Neural progenitor cell (in vitro differentiated cells): ENCODE results near the gene CDH3. TPM values are rescaled to one million over a fixed set of nuclear protein-coding genes. Genes with fewer than 3 reads are reported as not detected.

ENCODE experiments used
- DNase-seq: peaks from one replicate; pipeline ENCODE4 v3.0.0-alpha.2; 2016; ENCODE audit warnings: low spot score
- H2AFZ ChIP-seq: fragments of 200-600 bp; sonication (generic); replicated peaks from 2 replicates; pipeline ENCODE4 v1.6.1; 2016; ENCODE audit warnings: antibody characterized with exemption
- H3F3A ChIP-seq: fragments of 200-600 bp; sonication (generic); 2 replicates; pipeline ENCODE4 v1.6.1; 2016; ENCODE audit warnings: antibody characterized with exemption, low read depth
- H3K27ac ChIP-seq: fragments of 200-600 bp; sonication (generic); 2 replicates; pipeline ENCODE4 v1.5.1; 2016; ENCODE audit warnings: mild to moderate bottlenecking
- H3K27me3 ChIP-seq: fragments of 200-600 bp; sonication (generic); 2 replicates; pipeline ENCODE4 v1.6.1; 2016; ENCODE audit warnings: mild to moderate bottlenecking, moderate library complexity
- H3K36me3 ChIP-seq: fragments of 200-600 bp; sonication (generic); 2 replicates; pipeline ENCODE4 v1.5.1; 2016
- H3K4me1 ChIP-seq: fragments of 200-600 bp; sonication (generic); 2 replicates; pipeline ENCODE4 v1.6.1; 2016; ENCODE audit warnings: mixed run types
- H3K4me2 ChIP-seq: fragments of 200-600 bp; sonication (generic); 2 replicates; pipeline ENCODE4 v1.6.1; 2016
- H3K4me3 ChIP-seq: fragments of 200-600 bp; sonication (generic); 2 replicates; pipeline ENCODE4 v1.5.1; 2016
- H3K79me2 ChIP-seq: fragments of 200-600 bp; sonication (generic); 2 replicates; pipeline ENCODE4 v1.6.1; 2016; ENCODE audit warnings: low read depth
- H3K9ac ChIP-seq: fragments of 200-600 bp; sonication (generic); 2 replicates; pipeline ENCODE4 v1.6.1; 2016
- H3K9me3 ChIP-seq: fragments of 200-600 bp; sonication (generic); 2 replicates; pipeline ENCODE4 v1.5.1; 2016; ENCODE audit warnings: low read depth
- H4K20me1 ChIP-seq: fragments of 200-600 bp; sonication (generic); 2 replicates; pipeline ENCODE4 v1.6.1; 2016; ENCODE audit warnings: low read depth
- H3K27ac Mint-ChIP-seq: 3 replicates; pipeline ENCODE4 v1.8.0; 2021; ENCODE audit warnings: mixed read lengths
- H3K27me3 Mint-ChIP-seq: 2 replicates; pipeline ENCODE4 v1.8.0; 2022; ENCODE audit warnings: low read depth, mild to moderate bottlenecking, inconsistent platforms, moderate library complexity, mixed read lengths; ENCODE audit not compliant: insufficient read depth
- H3K36me3 Mint-ChIP-seq: 3 replicates; pipeline ENCODE4 v1.8.0; 2021; ENCODE audit warnings: mixed read lengths
- H3K4me1 Mint-ChIP-seq: 3 replicates; pipeline ENCODE4 v1.8.0; 2021; ENCODE audit warnings: mixed read lengths
- H3K4me3 Mint-ChIP-seq: 3 replicates; pipeline ENCODE4 v1.8.0; 2021; ENCODE audit warnings: mild to moderate bottlenecking, moderate library complexity, mixed read lengths
- H3K9me3 Mint-ChIP-seq: 3 replicates; pipeline ENCODE4 v1.8.0; 2020; ENCODE audit warnings: mixed read lengths
- EZH2 ChIP-seq: fragments of 200-600 bp; sonication (generic); IDR thresholded peaks from 2 replicates; pipeline ENCODE4 v1.6.1; 2017; ENCODE audit warnings: antibody characterized with exemption, mild to moderate bottlenecking, moderate library complexity
- EZH2phosphoT487 ChIP-seq: fragments of 200-600 bp; sonication (generic); IDR thresholded peaks from 2 replicates; pipeline ENCODE4 v1.6.1; 2017; ENCODE audit warnings: antibody characterized with exemption
- total RNA-seq: library from RNA; depleted of rRNA; stranded (reverse); fragments of >200 nt; gene quantifications from 2 replicates; pipeline ENCODE4 v1.2.3, GENCODE V29; 2015; ENCODE audit warnings: low replicate concordance
- TF ChIP-seq, protein P1 (sequence below): fragments of 200-600 bp; sonication (generic); IDR thresholded peaks from 2 replicates; pipeline ENCODE4 v1.5.1; 2017; ENCODE audit warnings: antibody characterized with exemption, mild to moderate bottlenecking

CDH3 gene
- total RNA-seq, 1 donor from 2014 or later = 3.9 TPM

DNA sequence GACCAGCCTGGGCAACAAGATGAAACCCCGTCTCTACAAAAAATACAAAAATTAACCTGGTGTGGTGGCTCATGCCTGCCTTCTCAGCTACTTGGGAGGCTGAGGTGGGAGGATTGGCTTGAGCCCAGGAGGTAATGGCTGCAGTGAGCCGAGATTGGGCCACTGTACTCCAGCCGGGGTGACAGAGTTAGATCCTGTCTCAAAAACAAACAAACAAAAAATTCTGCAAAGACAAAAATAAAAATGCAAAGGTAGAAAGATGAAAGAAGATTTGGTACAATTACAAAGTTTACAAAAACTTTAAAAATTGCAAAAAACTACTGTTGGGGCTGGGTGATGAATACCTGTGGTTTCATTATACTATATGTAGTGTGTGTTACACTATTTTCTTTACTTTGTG lies 86.5 kb downstream of the CDH3 start:
- no peak for DNase-seq
- Mint-ChIP-seq H3K4me3 (no peak overlapping the region), H3K27ac (no peak overlapping the region), H3K36me3 (no peaks in the 10 kb centered on the region), H3K27me3 (peaks cover 27% of the 10 kb centered on the region), H3K9me3 (peaks cover 2% of the 10 kb centered on the region), H3K4me1 (peaks cover under 1% of the 10 kb centered on the region)
- Histone ChIP-seq H3K36me3 (no peaks in the 10 kb centered on the region), H2AFZ (no peak overlapping the region), H3K27ac (no peak overlapping the region), H3K4me2 (no peak overlapping the region), H3K79me2 (no peaks in the 10 kb centered on the region), H3K9ac (no peak overlapping the region), H3K4me3 (no peak overlapping the region), H3K9me3 (no peaks in the 10 kb centered on the region), H3K27me3 (peaks cover 8% of the 10 kb centered on the region), H4K20me1 (no peaks in the 10 kb centered on the region), H3F3A (peaks cover 6% of the 10 kb centered on the region), H3K4me1 (peaks cover 9% of the 10 kb centered on the region)
- TF ChIP-seq, protein P1, sequence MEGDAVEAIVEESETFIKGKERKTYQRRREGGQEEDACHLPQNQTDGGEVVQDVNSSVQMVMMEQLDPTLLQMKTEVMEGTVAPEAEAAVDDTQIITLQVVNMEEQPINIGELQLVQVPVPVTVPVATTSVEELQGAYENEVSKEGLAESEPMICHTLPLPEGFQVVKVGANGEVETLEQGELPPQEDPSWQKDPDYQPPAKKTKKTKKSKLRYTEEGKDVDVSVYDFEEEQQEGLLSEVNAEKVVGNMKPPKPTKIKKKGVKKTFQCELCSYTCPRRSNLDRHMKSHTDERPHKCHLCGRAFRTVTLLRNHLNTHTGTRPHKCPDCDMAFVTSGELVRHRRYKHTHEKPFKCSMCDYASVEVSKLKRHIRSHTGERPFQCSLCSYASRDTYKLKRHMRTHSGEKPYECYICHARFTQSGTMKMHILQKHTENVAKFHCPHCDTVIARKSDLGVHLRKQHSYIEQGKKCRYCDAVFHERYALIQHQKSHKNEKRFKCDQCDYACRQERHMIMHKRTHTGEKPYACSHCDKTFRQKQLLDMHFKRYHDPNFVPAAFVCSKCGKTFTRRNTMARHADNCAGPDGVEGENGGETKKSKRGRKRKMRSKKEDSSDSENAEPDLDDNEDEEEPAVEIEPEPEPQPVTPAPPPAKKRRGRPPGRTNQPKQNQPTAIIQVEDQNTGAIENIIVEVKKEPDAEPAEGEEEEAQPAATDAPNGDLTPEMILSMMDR = no peak
- TF ChIP-seq EZH2phosphoT487 (no peak), EZH2 (no peak)

DNA sequence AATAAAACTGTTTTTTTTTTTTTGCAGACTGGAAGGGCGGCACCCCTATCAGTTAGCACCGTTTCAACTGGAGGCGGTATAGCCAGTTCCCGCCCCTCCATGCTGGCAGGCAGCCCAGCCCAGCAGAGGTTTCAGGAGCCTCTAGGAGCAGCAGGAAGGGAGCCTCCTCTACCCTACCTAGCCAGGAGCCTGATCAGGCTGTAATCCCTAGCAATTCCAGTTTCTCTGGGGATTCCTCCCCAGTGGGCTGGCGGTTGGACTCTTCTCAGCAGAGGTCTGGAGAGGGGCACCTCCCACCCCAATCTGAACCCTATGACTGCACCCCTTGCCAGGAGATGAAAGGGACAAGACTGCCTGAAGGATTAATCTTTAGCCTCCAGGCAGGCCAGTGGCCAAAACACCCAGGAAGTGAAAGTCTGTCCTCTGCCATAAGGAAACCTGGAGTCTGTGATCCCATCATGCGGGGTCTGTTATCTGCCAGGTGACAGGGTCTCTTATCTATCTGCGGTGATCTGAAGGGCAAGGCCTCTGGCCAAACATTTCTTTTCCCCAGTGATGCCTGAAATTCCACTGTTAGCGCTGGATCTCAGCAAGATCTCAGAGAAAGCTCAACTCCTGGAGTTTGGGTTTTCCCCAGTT lies 87.1 kb downstream of the CDH3 start:
- no peak overlapping the region for H3K4me2 ChIP-seq
- peak; percentile 30 for DNase-seq
- Mint-ChIP-seq H3K27me3 (peaks cover 31% of the 10 kb centered on the region), H3K4me3 (no peak overlapping the region), H3K27ac (no peak overlapping the region), H3K36me3 (no peaks in the 10 kb centered on the region), H3K4me1 (peaks cover 3% of the 10 kb centered on the region), H3K9me3 (peaks cover 2% of the 10 kb centered on the region)
- H3K4me1 ChIP-seq = peaks cover 9% of the 10 kb centered on the region
- H3K9ac ChIP-seq = no peak overlapping the region
- no peaks in the 10 kb centered on the region for H4K20me1 ChIP-seq
- H3K27ac ChIP-seq = no peak overlapping the region
- H3K36me3 ChIP-seq = no peaks in the 10 kb centered on the region
- peak overlapping the region; percentile 53 for H2AFZ ChIP-seq
- H3K27me3 ChIP-seq = peaks cover 14% of the 10 kb centered on the region
- no peaks in the 10 kb centered on the region for H3K79me2 ChIP-seq
- no peaks in the 10 kb centered on the region for H3K9me3 ChIP-seq
- H3K4me3 ChIP-seq = no peak overlapping the region
- peaks cover 6% of the 10 kb centered on the region for H3F3A ChIP-seq
- no peak for TF ChIP-seq EZH2
- TF ChIP-seq EZH2phosphoT487 = no peak
- TF ChIP-seq, protein P1 = no peak

DNA sequence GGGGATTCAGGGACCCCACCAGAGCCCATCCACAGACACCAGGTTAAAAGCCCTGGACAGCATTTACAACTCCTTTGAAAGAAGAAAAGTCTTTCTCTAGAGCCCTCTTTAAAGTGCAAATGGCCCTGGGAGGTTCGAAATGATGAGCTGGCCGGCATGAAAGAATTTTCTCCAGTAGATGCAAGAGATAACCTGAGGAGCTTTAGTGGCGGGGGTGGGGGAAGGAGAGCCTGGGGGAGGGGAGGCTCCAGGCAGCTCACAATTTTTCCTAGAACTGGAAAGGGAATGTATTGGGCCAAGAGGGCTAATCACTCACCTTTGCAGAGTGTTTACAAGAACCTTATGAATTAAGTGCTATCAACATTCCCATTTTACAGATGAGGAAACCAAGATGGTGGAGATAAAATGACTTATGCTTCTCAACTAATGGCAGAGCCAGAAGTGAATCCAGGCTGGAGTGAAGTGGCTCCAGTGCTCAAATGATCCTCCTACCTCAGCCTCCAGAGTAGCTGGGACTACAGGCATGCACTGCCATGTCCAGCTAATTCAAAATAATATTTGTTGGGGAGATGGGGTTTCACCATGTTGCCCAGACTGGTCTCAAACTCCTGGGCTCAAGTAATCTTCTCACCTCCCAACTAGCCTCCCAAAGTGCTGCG lies 87.8 kb downstream of the CDH3 start:
- Mint-ChIP-seq H3K4me1 (peaks cover 6% of the 10 kb centered on the region), H3K27me3 (peaks cover 32% of the 10 kb centered on the region), H3K4me3 (no peak overlapping the region), H3K9me3 (peaks cover 2% of the 10 kb centered on the region), H3K27ac (no peak overlapping the region), H3K36me3 (no peaks in the 10 kb centered on the region)
- Histone ChIP-seq H3K4me1 (peaks cover 13% of the 10 kb centered on the region), H3K27me3 (peaks cover 21% of the 10 kb centered on the region), H3F3A (peaks cover 6% of the 10 kb centered on the region), H4K20me1 (no peaks in the 10 kb centered on the region), H3K4me3 (no peak overlapping the region), H3K4me2 (no peak overlapping the region), H3K9ac (no peak overlapping the region), H3K9me3 (no peaks in the 10 kb centered on the region), H3K79me2 (no peaks in the 10 kb centered on the region), H3K36me3 (no peaks in the 10 kb centered on the region), H3K27ac (no peak overlapping the region), H2AFZ (peak overlapping the region; percentile 53)
- no peak for DNase-seq
- TF ChIP-seq EZH2phosphoT487 (no peak), EZH2 (no peak)
- TF ChIP-seq, protein P1 = no peak
